Testis (tissue), 3 donors: ENCODE measurements around the gene OSM. TPM values are rescaled to one million over a fixed set of nuclear protein-coding genes. Genes with fewer than 3 reads are reported as not detected.

Source experiments
- DNase-seq: peaks from one replicate; pipeline ENCODE4 v3.0.0-alpha.2; 2019
- H3K27ac ChIP-seq, 2 donors: fragments of 200-600 bp; sonication (generic); one replicate each; pipeline ENCODE4 v1.5.1; 2019
- H3K27me3 ChIP-seq: fragments of 200-600 bp; sonication (generic); one replicate; pipeline ENCODE4 v1.5.1; 2019
- H3K36me3 ChIP-seq: fragments of 200-600 bp; sonication (generic); one replicate; pipeline ENCODE4 v1.5.1; 2017; ENCODE audit warnings: low read depth; ENCODE audit errors: missing control alignments
- H3K4me1 ChIP-seq: fragments of 200-600 bp; sonication (generic); one replicate; pipeline ENCODE4 v1.5.1; 2019
- H3K4me3 ChIP-seq, 2 donors: fragments of 200-600 bp; sonication (generic); one replicate each; pipeline ENCODE4 v1.5.1; 2017 to 2019
- H3K9me3 ChIP-seq: fragments of 200-600 bp; sonication (generic); one replicate; pipeline ENCODE4 v1.5.1; 2017
- CTCF ChIP-seq, 3 experiments: fragments of 450-650 bp in 2 of 3; fragments of 200-600 bp in 1 of 3; sonication (generic) in 1 of 3; IDR thresholded peaks; one replicate each; pipeline ENCODE4 v1.5.1; 2016 to 2019; ENCODE audit warnings: antibody characterized with exemption in 3 of 3, mild to moderate bottlenecking in 2 of 3, moderate library complexity in 1 of 3
- POLR2A ChIP-seq: fragments of 450-650 bp; IDR thresholded peaks from one replicate; pipeline ENCODE4 v1.6.1; 2017; ENCODE audit warnings: antibody characterized with exemption, mild to moderate bottlenecking, moderate library complexity
- WGBS, 2 donors: methylation state at CpG; one replicate each; pipeline ENCODE4 v1.1.5; 2018; 5-methylcytosine and 5-hydroxymethylcytosine counted together
- intact Hi-C: fragments of 100-400 bp; cut with DNase I; formaldehyde crosslinking; loops from one replicate; pipeline ENCODE4 v1.15.1; 2023; ENCODE audit warnings: low total_unique reads
- polyA plus RNA-seq: library from polyadenylated mRNA; stranded (reverse); fragments of 350-450 nt; fragmentation: Illumina TruSeq; extraction: RNeasy Lipid Tissue Mini Kit (QIAGEN cat#74804); gene quantifications from one replicate; pipeline ENCODE4 v1.2.3, GENCODE V29; 2014; ENCODE audit warnings: low read depth, low replicate concordance; ENCODE audit not compliant: insufficient read depth
- total RNA-seq, 2 donors: library from RNA; depleted of rRNA; stranded (reverse); fragments of >200 nt; gene quantifications; one replicate each; pipeline ENCODE4 v1.2.3, GENCODE V29; 2016

Gene OSM
- total and polyA plus RNA-seq, 3 donors from 2014 or later = 0.69 to 1.6 TPM; not detected in 1

GRCh38 chr22:30245181-30245984, 21.3 kb downstream of the OSM start:
- intact Hi-C loops = no loop called here
- TF ChIP-seq CTCF (IDR thresholded peaks at IDR 0.05) = no peak
- TF ChIP-seq POLR2A = no peak
- H3K36me3 ChIP-seq = no peaks in the 10 kb centered on the region
- H3K27ac ChIP-seq = no peak overlapping the region
- no peaks in the 10 kb centered on the region for H3K27me3 ChIP-seq
- DNase-seq = no peak
- H3K4me1 ChIP-seq = peaks cover 11% of the 10 kb centered on the region
- peak overlapping the region; percentile 26 to 56 for H3K4me3 ChIP-seq
- WGBS, 2 donors = 41 to 57% methylated on average over 13 to 15 of the region's 15 CpGs
- no peaks in the 10 kb centered on the region for H3K9me3 ChIP-seq

- H3K36me3 ChIP-seq = no peaks in the 10 kb centered on the region
- DNase-seq = no peak
- no peaks in the 10 kb centered on the region for H3K27me3 ChIP-seq
- H3K4me1 ChIP-seq = peaks cover 11% of the 10 kb centered on the region
- no peak for TF ChIP-seq CTCF (IDR thresholded peaks at IDR 0.05)
- TF ChIP-seq POLR2A = no peak
- intact Hi-C loops = no loop called here
- H3K9me3 ChIP-seq = no peaks in the 10 kb centered on the region
- H3K4me3 ChIP-seq = no peak overlapping the region
- 92 to 96% methylated on average over 5 of the region's 5 CpGs for WGBS, 2 donors
- H3K27ac ChIP-seq = no peak overlapping the region
These were observed 22.0 kb downstream of the OSM start for GRCh38 chr22:30244641-30245040.

GRCh38 chr22:30244066-30244465, 22.6 kb downstream of the OSM start:
- no peak for TF ChIP-seq POLR2A
- Histone ChIP-seq H3K36me3 (no peaks in the 10 kb centered on the region), H3K9me3 (no peaks in the 10 kb centered on the region), H3K27me3 (no peaks in the 10 kb centered on the region), H3K4me1 (peaks cover 15% of the 10 kb centered on the region), H3K27ac (no peak overlapping the region), H3K4me3 (no peak overlapping the region)
- 90 to 95% methylated on average over 10 of the region's 10 CpGs for WGBS, 2 donors
- no peak for DNase-seq
- intact Hi-C loops = no loop called here

- H3K36me3 ChIP-seq = no peaks in the 10 kb centered on the region
- H3K4me3 ChIP-seq = no peak overlapping the region
- intact Hi-C loops = no loop called here
- no peak for DNase-seq
- no peak overlapping the region for H3K27ac ChIP-seq
- peaks cover 19% of the 10 kb centered on the region for H3K4me1 ChIP-seq
- TF ChIP-seq POLR2A (no peak), CTCF (IDR thresholded peaks at IDR 0.05) (no peak)
- H3K9me3 ChIP-seq = no peaks in the 10 kb centered on the region
- H3K27me3 ChIP-seq = no peaks in the 10 kb centered on the region
- 92 to 95% methylated on average over 8 to 22 of the region's 22 CpGs for WGBS, 2 donors
These were observed 23.0 kb downstream of the OSM start for GRCh38 chr22:30243661-30244060.

- H3K27ac ChIP-seq = no peak overlapping the region
- no peak overlapping the region for H3K4me3 ChIP-seq
- no peak for DNase-seq
- H3K36me3 ChIP-seq = no peaks in the 10 kb centered on the region
- TF ChIP-seq POLR2A (no peak), CTCF (IDR thresholded peaks at IDR 0.05) (no peak)
- H3K27me3 ChIP-seq = no peaks in the 10 kb centered on the region
- WGBS, 2 donors = 73 to 79% methylated on average over 8 to 15 of the region's 15 CpGs
- H3K9me3 ChIP-seq = no peaks in the 10 kb centered on the region
- intact Hi-C loops = no loop called here
- peaks cover 25% of the 10 kb centered on the region for H3K4me1 ChIP-seq
These were observed 24.9 kb downstream of the OSM start for GRCh38 chr22:30241576-30242371.
